Duodenal mucosa (tissue), 2 donors: ENCODE results near the gene PDGFRA.
"Not testable (repeated sequence)": the region's sequence is repeated elsewhere in the genome, so short reads cannot be mapped to it uniquely, and the experiment has no call there.

Experiments used
- H3K27ac ChIP-seq: one replicate; pipeline ENCODE4 v1.7.0; 2013; ENCODE audit warnings: low read depth, low read length
- H3K27me3 ChIP-seq, 2 donors: one replicate each; pipeline ENCODE4 v1.7.0; 2013; ENCODE audit warnings: low read length in 2 of 2, control low read depth in 1 of 2; ENCODE audit not compliant: insufficient read depth in 2 of 2, control insufficient read depth in 1 of 2
- H3K36me3 ChIP-seq, 2 donors: one replicate each; pipeline ENCODE4 v1.7.0; 2013; ENCODE audit warnings: low read length in 2 of 2, control low read depth in 1 of 2; ENCODE audit not compliant: insufficient read depth in 2 of 2, control insufficient read depth in 1 of 2
- H3K4me1 ChIP-seq, 2 donors: one replicate each; pipeline ENCODE4 v1.7.0; 2013; ENCODE audit warnings: low read length in 2 of 2, control low read depth in 1 of 2; ENCODE audit not compliant: insufficient read depth in 2 of 2, control insufficient read depth in 1 of 2
- H3K4me3 ChIP-seq, 2 donors: one replicate each; pipeline ENCODE4 v1.7.0; 2013; ENCODE audit warnings: low read length in 2 of 2, low read depth in 1 of 2
- H3K9ac ChIP-seq, 2 donors: one replicate each; pipeline ENCODE4 v1.7.0; 2013; ENCODE audit warnings: low read length in 2 of 2, low read depth in 1 of 2
- H3K9me3 ChIP-seq, 2 donors: one replicate each; pipeline ENCODE4 v1.7.0; 2013; ENCODE audit warnings: low read length in 2 of 2, control low read depth in 1 of 2; ENCODE audit not compliant: control insufficient read depth in 1 of 2

The PDGFRA gene

DNA sequence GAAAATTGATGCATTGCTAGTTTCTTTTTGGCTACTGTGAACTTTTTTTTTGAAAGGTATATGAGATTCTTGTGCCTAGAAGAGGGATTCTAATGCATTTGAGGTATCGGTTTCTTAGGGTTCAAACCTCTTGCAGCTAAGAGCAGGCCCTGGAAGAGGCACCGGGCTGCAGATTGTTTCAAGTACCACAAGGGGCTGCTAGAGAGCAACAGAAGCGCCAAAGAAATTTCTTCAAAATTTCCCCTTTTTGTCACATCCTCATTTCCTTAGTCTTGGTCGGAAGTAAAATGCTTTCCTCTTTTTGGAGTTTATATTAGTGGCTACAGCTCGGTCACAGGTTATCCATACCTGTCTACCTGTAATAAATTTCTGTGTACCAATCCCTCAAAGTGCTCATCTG is 89.8 kb downstream of the PDGFRA start:
- no peaks in the 10 kb centered on the region for H3K9me3 ChIP-seq
- no peak overlapping the region for H3K27ac ChIP-seq
- H3K27me3 ChIP-seq = no peaks in the 10 kb centered on the region
- H3K4me1 ChIP-seq = no peaks in the 10 kb centered on the region
- no peaks in the 10 kb centered on the region for H3K36me3 ChIP-seq
- no peak overlapping the region for H3K4me3 ChIP-seq
- no peak overlapping the region for H3K9ac ChIP-seq

DNA sequence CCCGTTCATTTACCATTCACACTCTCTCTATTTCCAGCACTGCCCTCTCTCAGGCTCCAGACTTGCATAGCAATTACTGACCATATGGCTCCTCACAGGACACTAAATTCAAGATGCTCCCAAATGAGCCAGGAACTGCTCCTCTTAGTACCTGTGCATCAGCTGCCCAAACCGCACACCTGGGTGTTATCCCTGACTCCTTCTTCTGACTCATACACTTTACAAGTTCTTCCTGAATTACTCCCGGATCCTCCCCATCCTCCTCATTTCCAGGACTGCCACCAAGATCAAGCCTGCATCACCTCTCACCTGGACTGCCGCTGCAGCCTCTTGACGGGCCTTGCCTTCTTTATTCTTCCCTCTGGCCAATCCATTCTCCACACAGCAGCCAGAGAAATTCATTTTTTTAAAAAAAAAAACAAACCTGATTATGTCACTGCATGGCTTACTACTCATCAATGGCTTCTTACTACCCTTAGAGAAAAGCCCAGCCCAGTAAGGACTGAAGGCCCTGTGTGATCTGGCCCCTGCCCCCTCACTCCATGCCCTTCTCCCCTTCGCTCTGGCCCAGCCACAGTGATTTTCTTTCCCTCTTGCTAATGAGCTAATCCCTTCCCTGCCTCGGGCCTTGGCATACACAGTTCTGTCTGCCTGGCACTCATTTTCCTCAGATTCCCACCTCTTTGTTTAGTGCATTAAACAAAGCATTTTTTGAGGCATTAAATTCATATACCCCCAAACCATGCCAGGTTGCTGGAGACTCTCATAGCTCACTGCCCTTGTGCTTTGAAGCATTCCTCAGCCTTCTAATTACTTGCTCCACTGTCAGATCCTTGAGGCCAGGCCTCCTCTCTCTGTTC is 92.0 kb downstream of the PDGFRA start:
- Histone ChIP-seq H3K36me3 (no peaks in the 10 kb centered on the region), H3K27me3 (no peaks in the 10 kb centered on the region), H3K27ac (no peak overlapping the region), H3K4me1 (no peaks in the 10 kb centered on the region), H3K9ac (no peak overlapping the region), H3K9me3 (no peaks in the 10 kb centered on the region), H3K4me3 (no peak overlapping the region)

DNA sequence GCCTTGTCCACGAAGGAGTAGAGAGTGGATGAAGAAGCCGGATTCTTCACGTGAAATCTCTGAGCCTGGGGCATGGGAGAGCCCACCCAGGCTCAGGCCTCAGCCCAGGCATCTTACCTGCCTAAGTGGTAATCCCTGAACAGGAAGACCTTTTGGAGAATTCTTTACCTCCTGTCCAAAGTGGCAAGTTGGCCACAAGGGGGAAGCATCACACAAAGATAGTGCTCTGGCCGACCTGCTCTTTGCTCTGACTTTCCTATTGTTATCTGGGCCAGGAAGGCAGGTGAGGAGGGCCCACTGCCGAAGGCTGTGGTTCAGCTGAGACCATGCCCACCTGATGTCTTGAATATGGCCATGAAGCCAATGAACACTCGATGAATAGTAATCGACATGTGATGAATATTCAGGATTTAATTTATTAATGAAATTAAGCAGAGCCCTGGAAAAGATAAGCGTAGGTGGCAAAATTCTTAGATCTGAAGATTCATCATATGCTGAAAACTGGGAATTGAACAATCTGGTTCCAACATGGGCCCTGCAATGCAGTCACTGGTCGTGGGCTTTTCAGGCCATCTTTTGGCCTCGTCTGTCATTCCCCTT is 93.8 kb downstream of the PDGFRA start:
- H3K27me3 ChIP-seq = no peaks in the 10 kb centered on the region
- no peak overlapping the region for H3K4me3 ChIP-seq
- no peaks in the 10 kb centered on the region for H3K4me1 ChIP-seq
- no peak overlapping the region for H3K9ac ChIP-seq
- no peaks in the 10 kb centered on the region for H3K36me3 ChIP-seq
- H3K9me3 ChIP-seq = no peaks in the 10 kb centered on the region
- no peak overlapping the region for H3K27ac ChIP-seq

DNA sequence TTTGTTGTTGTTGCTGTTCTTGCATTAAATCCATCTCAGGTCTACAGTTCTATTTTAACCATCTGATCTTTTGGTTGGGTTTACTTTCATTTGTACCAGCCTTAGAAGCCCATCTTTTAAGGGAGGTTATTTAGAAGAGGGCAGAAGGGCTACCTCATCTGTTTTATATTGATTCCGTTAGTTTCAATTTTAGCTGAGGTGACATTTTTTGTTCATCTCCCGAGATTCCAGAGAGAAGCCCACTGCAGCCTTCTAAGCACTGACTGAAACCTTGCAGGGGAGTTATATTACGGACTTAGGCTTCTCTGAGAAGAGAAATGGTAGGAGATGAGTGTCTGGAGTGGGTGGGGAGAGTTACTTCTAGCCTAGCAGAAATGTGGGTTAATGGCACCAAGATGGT is 101.8 kb downstream of the PDGFRA start:
- Histone ChIP-seq H3K4me1 (no peaks in the 10 kb centered on the region), H3K9ac (no peak overlapping the region), H3K27ac (no peak overlapping the region), H3K36me3 (no peaks in the 10 kb centered on the region), H3K27me3 (no peaks in the 10 kb centered on the region), H3K4me3 (no peak overlapping the region), H3K9me3 (no peaks in the 10 kb centered on the region)

DNA sequence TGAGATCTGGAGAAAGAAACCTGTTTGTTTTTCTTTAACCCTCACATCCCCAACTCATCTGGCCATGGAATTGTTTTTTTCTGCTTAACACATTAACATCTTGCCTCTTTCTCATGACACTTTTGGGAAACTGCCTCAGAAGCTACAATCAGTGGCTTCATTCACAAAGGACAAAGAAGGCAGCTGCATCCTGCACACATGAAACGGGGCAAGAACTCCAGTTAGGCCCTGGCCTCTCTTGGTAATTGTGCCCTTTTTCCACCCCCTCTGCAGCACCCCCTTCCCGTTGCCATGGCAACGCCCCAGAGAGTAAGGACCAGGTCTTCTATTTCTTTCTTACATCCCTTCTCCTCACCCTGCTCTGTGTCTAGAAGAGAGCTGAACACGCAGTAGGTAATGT is 103.4 kb downstream of the PDGFRA start:
- no peaks in the 10 kb centered on the region for H3K4me1 ChIP-seq
- H3K36me3 ChIP-seq = no peaks in the 10 kb centered on the region
- H3K4me3 ChIP-seq = no peak overlapping the region
- no peak overlapping the region for H3K9ac ChIP-seq
- H3K27me3 ChIP-seq = no peaks in the 10 kb centered on the region
- H3K27ac ChIP-seq = no peak overlapping the region
- H3K9me3 ChIP-seq = no peaks in the 10 kb centered on the region

DNA sequence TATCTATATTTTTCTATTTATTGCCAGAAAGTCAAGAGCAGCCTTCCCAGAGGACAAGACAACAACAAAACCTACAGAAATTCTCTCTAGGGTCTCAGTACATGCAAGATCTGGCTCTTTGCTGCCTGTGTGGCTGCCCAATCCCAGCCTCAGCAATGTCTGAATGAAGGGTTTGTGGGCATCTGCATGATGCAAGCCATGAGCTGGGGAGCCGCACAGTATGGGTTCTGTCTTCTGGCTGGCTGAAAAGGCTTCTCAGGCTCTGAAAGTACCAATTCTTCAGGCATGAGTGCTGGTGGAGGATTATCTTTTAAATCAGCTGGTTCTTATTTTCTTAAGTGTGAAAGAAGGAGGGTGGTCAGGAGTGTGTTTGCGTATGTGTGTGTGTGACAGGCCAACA is 104.6 kb downstream of the PDGFRA start:
- no peak overlapping the region for H3K4me3 ChIP-seq
- H3K27ac ChIP-seq = no peak overlapping the region
- no peaks in the 10 kb centered on the region for H3K27me3 ChIP-seq

DNA sequence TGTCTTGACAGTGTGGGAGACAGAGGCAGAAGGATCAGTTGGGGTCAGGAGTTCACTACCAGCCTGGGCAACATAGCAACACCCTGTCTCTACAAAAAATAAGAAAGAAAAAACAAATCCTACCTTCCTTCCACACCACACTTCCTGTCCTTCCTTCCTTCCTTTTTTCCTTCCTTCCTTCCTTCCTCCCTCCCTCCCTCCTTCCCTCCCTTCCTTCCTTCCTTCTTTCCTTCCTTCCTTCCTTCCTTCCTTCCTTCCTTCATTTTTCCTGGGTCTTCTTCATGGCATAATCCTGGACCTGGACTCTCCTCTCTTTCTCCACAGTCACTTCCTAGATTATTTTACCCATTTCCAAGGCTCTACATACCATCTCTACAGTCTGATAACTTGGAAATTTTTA is 105.7 kb downstream of the PDGFRA start:
- H3K36me3 ChIP-seq, H3K27me3 ChIP-seq, H3K9me3 ChIP-seq, H3K9ac ChIP-seq, H3K4me1 ChIP-seq, H3K27ac ChIP-seq, H3K4me3 ChIP-seq: not testable (repeated sequence)

More for the DNA sequence above, 104.6 kb downstream of the PDGFRA start:
- Histone ChIP-seq H3K4me1 (no peaks in the 10 kb centered on the region), H3K9me3 (no peaks in the 10 kb centered on the region), H3K9ac (no peak overlapping the region), H3K36me3 (no peaks in the 10 kb centered on the region)

DNA sequence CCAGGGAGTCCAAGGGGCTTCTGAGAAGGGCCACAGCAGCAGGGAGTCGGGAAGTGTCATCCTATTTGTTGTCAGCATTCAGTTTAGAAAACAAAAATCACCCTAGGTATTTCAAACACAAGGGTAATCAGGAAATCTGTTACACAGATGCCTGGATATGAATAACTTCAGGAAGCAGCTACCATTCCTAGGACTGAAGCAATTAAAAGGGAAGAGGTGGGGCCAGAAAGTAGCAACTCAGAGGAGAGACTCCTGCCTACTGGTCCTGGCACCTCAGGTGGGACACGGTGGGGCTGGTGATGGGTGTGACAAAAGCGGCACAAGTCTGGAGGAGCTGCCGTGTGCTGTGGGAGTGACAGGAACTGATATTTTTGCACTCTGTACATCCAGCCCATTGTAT is 107.9 kb downstream of the PDGFRA start:
- no peak overlapping the region for H3K27ac ChIP-seq
- H3K9me3 ChIP-seq = no peaks in the 10 kb centered on the region
- H3K36me3 ChIP-seq = no peaks in the 10 kb centered on the region
- H3K9ac ChIP-seq = no peak overlapping the region
- H3K4me3 ChIP-seq = no peak overlapping the region
- H3K4me1 ChIP-seq = no peaks in the 10 kb centered on the region
- peaks cover 0 to 3% of the 10 kb centered on the region in 2 donors for H3K27me3 ChIP-seq

DNA sequence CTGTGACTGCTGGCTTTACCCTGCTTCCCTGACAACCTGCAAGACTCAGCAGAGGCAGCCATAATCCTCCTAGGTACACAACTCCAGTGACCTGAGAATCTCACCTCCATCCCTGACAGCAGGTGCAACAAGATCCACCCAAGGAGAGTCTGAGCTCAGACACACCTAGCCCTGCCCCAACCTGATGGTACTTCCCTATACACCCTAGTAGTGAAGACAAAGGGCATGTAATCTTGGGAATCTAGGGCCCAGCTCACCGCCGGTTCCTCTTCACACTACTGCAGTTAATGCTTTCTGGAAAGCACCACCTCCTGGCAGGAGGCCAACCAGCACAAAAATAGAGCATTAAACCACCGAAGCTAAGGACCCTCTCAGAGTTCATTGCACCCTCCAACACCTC is 113.0 kb downstream of the PDGFRA start:
- not testable (repeated sequence) for H3K4me1 ChIP-seq, H3K27ac ChIP-seq, H3K36me3 ChIP-seq, H3K9me3 ChIP-seq, H3K4me3 ChIP-seq, H3K27me3 ChIP-seq, H3K9ac ChIP-seq
